Measurements from ENCODE around the gene RNF224. TPM values are rescaled to one million over a fixed set of nuclear protein-coding genes. Genes with fewer than 3 reads are reported as not detected.

The RNF224 gene
- total and polyA plus RNA-seq, 2 of the 13 experiments (the other 11 are each of a cell fraction or from before 2014, with no cell fraction given) = 0.09 TPM; not detected in 1

- TF ChIP-seq ZNF225 (CRISPR knock-in tag; IDR thresholded peaks at IDR 0.05) (peak; percentile 75; the same call in 1 of the 2 replicates), HCFC1 (IDR thresholded peaks at IDR 0.05; ENCODE audit: low read depth, low read length) (no peak; the same call in 1 of the 2 replicates), PCBP1 (IDR thresholded peaks at IDR 0.05; ENCODE audit: borderline replicate concordance, low read depth, low read length) (peak; percentile 73; the same call in 1 of the 2 replicates), KDM5B (CRISPR knock-in tag; IDR thresholded peaks at IDR 0.05; ENCODE audit: borderline replicate concordance) (peak; percentile 82; the same call in 1 of the 2 replicates), NRL (CRISPR knock-in tag; IDR thresholded peaks at IDR 0.05; ENCODE audit: borderline replicate concordance) (peak; percentile 69; the same call in 1 of the 2 replicates), ZNF12 (CRISPR knock-in tag; IDR thresholded peaks at IDR 0.05) (0 out of 2 replicates have a peak, but pooled peaks have one; percentile 10), ZNF280B (CRISPR knock-in tag; IDR thresholded peaks at IDR 0.05; ENCODE audit: borderline replicate concordance) (peak; percentile 88; the same call in 1 of the 2 replicates), FOXA1 (IDR thresholded peaks at IDR 0.05) (no peak), FOXA1 (CRISPR knock-in tag; IDR thresholded peaks at IDR 0.05) (peak; percentile 33; the same call in 1 of the 2 replicates), ZGPAT (CRISPR knock-in tag; IDR thresholded peaks at IDR 0.05) (peak; percentile 98), FOXP1 (IDR thresholded peaks at IDR 0.05) (no peak), FOXP1 (CRISPR knock-in tag; IDR thresholded peaks at IDR 0.05) (0 out of 2 replicates have a peak, but pooled peaks have one; percentile 38), PHF21A (CRISPR knock-in tag; IDR thresholded peaks at IDR 0.05) (peak; percentile 89), HMGA1 (CRISPR knock-in tag; conservative IDR thresholded peaks at IDR 0.05) (no peak), HHEX (CRISPR knock-in tag; IDR thresholded peaks at IDR 0.05) (no peak), ERF (CRISPR knock-in tag; IDR thresholded peaks at IDR 0.05) (peak; percentile 90), THRA (CRISPR knock-in tag; IDR thresholded peaks at IDR 0.05; ENCODE audit: borderline replicate concordance) (peak; percentile 86), ZNF709 (CRISPR knock-in tag; IDR thresholded peaks at IDR 0.05) (peak; percentile 46; the same call in 1 of the 2 replicates), POLR2G (IDR thresholded peaks at IDR 0.05; ENCODE audit: low read depth, low read length) (peak; percentile 91), AHR (CRISPR knock-in tag; IDR thresholded peaks at IDR 0.05) (0 out of 2 replicates have a peak, but pooled peaks have one; percentile 63), HIC2 (CRISPR knock-in tag; IDR thresholded peaks at IDR 0.05; ENCODE audit: low read depth) (peak; percentile 67), PATZ1 (CRISPR knock-in tag; IDR thresholded peaks at IDR 0.05) (peak; percentile 94)
Measured at GRCh38 chr9:137200311-137201204, 26.7 kb upstream of the RNF224 start, which contains the start of gene TPRN (continued).
